Measurements from ENCODE around the gene LMCD1. TPM values are rescaled to one million over a fixed set of nuclear protein-coding genes. Genes with fewer than 3 reads are reported as not detected.

Gene LMCD1
- total and polyA plus RNA-seq, 4 experiments from 2014 or later = 0.53 to 2.2 (median 1.3) TPM

- no peak for DNase-seq
- no peak overlapping the region for H3K4me3 ChIP-seq (ENCODE audit: low read length in 2 of 2)
- no peaks in the 10 kb centered on the region for H3K9me3 ChIP-seq (ENCODE audit: control insufficient read depth in 1 of 2, low read length in 2 of 2)
- H3K4me1 Mint-ChIP-seq = no peaks in the 10 kb centered on the region
- H3K27ac Mint-ChIP-seq = no peak overlapping the region
- no peaks in the 10 kb centered on the region for H3K27me3 Mint-ChIP-seq
- no peaks in the 10 kb centered on the region for H3K36me3 Mint-ChIP-seq
- intact Hi-C loops (cut with micrococcal nuclease) = no loop called here
- no peak overlapping the region for H3K4me3 Mint-ChIP-seq
- H3K36me3 ChIP-seq (ENCODE audit: insufficient read depth, low read length) = no peaks in the 10 kb centered on the region
- POLR2A ChIA-PET (ENCODE audit: partially characterized antibody) = no interaction called here
- no peaks in the 10 kb centered on the region for H3K4me1 ChIP-seq (ENCODE audit: insufficient read depth, low read length)
- CTCF ChIA-PET (ENCODE audit: partially characterized antibody) = no interaction called here
- no peaks in the 10 kb centered on the region for H3K27me3 ChIP-seq (ENCODE audit: insufficient read depth, low read length)
- H3K9me3 Mint-ChIP-seq = no peaks in the 10 kb centered on the region
- no peak overlapping the region for H3K27ac ChIP-seq (ENCODE audit: low read depth, low read length)
These were observed 47.1 kb downstream of the LMCD1 start for GRCh38 chr3:8548502-8549275.

GRCh38 chr3:8549354-8549753 lies 47.7 kb downstream of the LMCD1 start:
- Mint-ChIP-seq H3K27ac (no peak overlapping the region), H3K9me3 (no peaks in the 10 kb centered on the region), H3K36me3 (no peaks in the 10 kb centered on the region), H3K4me3 (no peak overlapping the region), H3K27me3 (no peaks in the 10 kb centered on the region), H3K4me1 (no peaks in the 10 kb centered on the region)
- no peak for DNase-seq
- Histone ChIP-seq H3K4me3 (ENCODE audit: low read length in 2 of 2) (no peak overlapping the region), H3K9me3 (ENCODE audit: control insufficient read depth in 1 of 2, low read length in 2 of 2) (no peaks in the 10 kb centered on the region), H3K36me3 (ENCODE audit: insufficient read depth, low read length) (no peaks in the 10 kb centered on the region), H3K27ac (ENCODE audit: low read depth, low read length) (no peak overlapping the region), H3K4me1 (ENCODE audit: insufficient read depth, low read length) (no peaks in the 10 kb centered on the region), H3K27me3 (ENCODE audit: insufficient read depth, low read length) (no peaks in the 10 kb centered on the region)
- CTCF ChIA-PET (ENCODE audit: partially characterized antibody) = no interaction called here
- POLR2A ChIA-PET (ENCODE audit: partially characterized antibody) = no interaction called here
- intact Hi-C loops (cut with micrococcal nuclease) = no loop called here

- ChIA-PET CTCF (ENCODE audit: partially characterized antibody) (no interaction called here), POLR2A (ENCODE audit: partially characterized antibody) (no interaction called here)
- no peak overlapping the region for H3K4me3 ChIP-seq (ENCODE audit: low read length in 2 of 2)
- no peaks in the 10 kb centered on the region for H3K4me1 ChIP-seq (ENCODE audit: insufficient read depth, low read length)
- Mint-ChIP-seq H3K36me3 (no peaks in the 10 kb centered on the region), H3K27ac (no peak overlapping the region), H3K27me3 (no peaks in the 10 kb centered on the region), H3K9me3 (no peaks in the 10 kb centered on the region), H3K4me3 (peak overlapping the region in 1 of 8 donors; percentile 27), H3K4me1 (no peaks in the 10 kb centered on the region)
- intact Hi-C loops (cut with micrococcal nuclease) = no loop called here
- no peaks in the 10 kb centered on the region for H3K36me3 ChIP-seq (ENCODE audit: insufficient read depth, low read length)
- H3K9me3 ChIP-seq (ENCODE audit: control insufficient read depth in 1 of 2, low read length in 2 of 2) = no peaks in the 10 kb centered on the region
- no peak for DNase-seq
- no peak overlapping the region for H3K27ac ChIP-seq (ENCODE audit: low read depth, low read length)
- H3K27me3 ChIP-seq (ENCODE audit: insufficient read depth, low read length) = no peaks in the 10 kb centered on the region
These were observed 49.0 kb downstream of the LMCD1 start for GRCh38 chr3:8550611-8551010.

- CTCF ChIA-PET (ENCODE audit: partially characterized antibody) = interaction anchor here (0.8 kb wide), 1 partner anchor 11 kb away, joined by 3 read pairs; no protein-coding TSS in a partner anchor
- Histone ChIP-seq H3K27ac (ENCODE audit: low read depth, low read length) (no peak overlapping the region), H3K27me3 (ENCODE audit: insufficient read depth, low read length) (no peaks in the 10 kb centered on the region), H3K36me3 (ENCODE audit: insufficient read depth, low read length) (no peaks in the 10 kb centered on the region), H3K4me1 (ENCODE audit: insufficient read depth, low read length) (no peaks in the 10 kb centered on the region), H3K4me3 (ENCODE audit: low read length in 2 of 2) (no peak overlapping the region), H3K9me3 (ENCODE audit: control insufficient read depth in 1 of 2, low read length in 2 of 2) (no peaks in the 10 kb centered on the region)
- POLR2A ChIA-PET (ENCODE audit: partially characterized antibody) = no interaction called here
- peaks cover 0 to 2% of the 10 kb centered on the region in 2 donors for H3K27me3 Mint-ChIP-seq
- peaks cover 0 to 2% (median 0%) of the 10 kb centered on the region in 8 donors for H3K9me3 Mint-ChIP-seq
- H3K27ac Mint-ChIP-seq = no peak overlapping the region
- no peaks in the 10 kb centered on the region for H3K4me1 Mint-ChIP-seq
- no peaks in the 10 kb centered on the region for H3K36me3 Mint-ChIP-seq
- intact Hi-C loops (cut with micrococcal nuclease) = no loop called here
- no peak overlapping the region for H3K4me3 Mint-ChIP-seq
- DNase-seq = no peak
These were observed 50.7 kb downstream of the LMCD1 start for GRCh38 chr3:8552223-8552762.

- no peaks in the 10 kb centered on the region for H3K4me1 Mint-ChIP-seq
- Histone ChIP-seq H3K27ac (ENCODE audit: low read depth, low read length) (no peak overlapping the region), H3K36me3 (ENCODE audit: insufficient read depth, low read length) (no peaks in the 10 kb centered on the region), H3K4me1 (ENCODE audit: insufficient read depth, low read length) (no peaks in the 10 kb centered on the region), H3K9me3 (ENCODE audit: control insufficient read depth in 1 of 2, low read length in 2 of 2) (no peaks in the 10 kb centered on the region), H3K4me3 (ENCODE audit: low read length in 2 of 2) (no peak overlapping the region), H3K27me3 (ENCODE audit: insufficient read depth, low read length) (no peaks in the 10 kb centered on the region)
- no peaks in the 10 kb centered on the region for H3K36me3 Mint-ChIP-seq
- H3K27ac Mint-ChIP-seq = no peak overlapping the region
- ChIA-PET CTCF (ENCODE audit: partially characterized antibody) (no interaction called here), POLR2A (ENCODE audit: partially characterized antibody) (no interaction called here)
- DNase-seq = no peak
- intact Hi-C loops (cut with micrococcal nuclease) = no loop called here
- H3K9me3 Mint-ChIP-seq = peaks cover 0 to 2% (median 0%) of the 10 kb centered on the region in 8 donors
- no peak overlapping the region for H3K4me3 Mint-ChIP-seq
- peaks cover 0 to 2% of the 10 kb centered on the region in 2 donors for H3K27me3 Mint-ChIP-seq
These were observed 51.8 kb downstream of the LMCD1 start for GRCh38 chr3:8553405-8553804.

- H3K27ac ChIP-seq (ENCODE audit: low read depth, low read length) = no peak overlapping the region
- no peak overlapping the region for H3K27ac Mint-ChIP-seq
- H3K4me3 ChIP-seq (ENCODE audit: low read length in 2 of 2) = no peak overlapping the region
- CTCF ChIA-PET (ENCODE audit: partially characterized antibody) = no interaction called here
- peaks cover 0 to 2% of the 10 kb centered on the region in 2 donors for H3K27me3 Mint-ChIP-seq
- no peaks in the 10 kb centered on the region for H3K27me3 ChIP-seq (ENCODE audit: insufficient read depth, low read length)
- no peak for DNase-seq
- H3K4me1 ChIP-seq (ENCODE audit: insufficient read depth, low read length) = no peaks in the 10 kb centered on the region
- H3K4me3 Mint-ChIP-seq = no peak overlapping the region
- H3K36me3 Mint-ChIP-seq = no peaks in the 10 kb centered on the region
- intact Hi-C loops (cut with micrococcal nuclease) = no loop called here
- POLR2A ChIA-PET (ENCODE audit: partially characterized antibody) = no interaction called here
- no peaks in the 10 kb centered on the region for H3K36me3 ChIP-seq (ENCODE audit: insufficient read depth, low read length)
- H3K9me3 ChIP-seq (ENCODE audit: control insufficient read depth in 1 of 2, low read length in 2 of 2) = no peaks in the 10 kb centered on the region
- H3K9me3 Mint-ChIP-seq = peaks cover 0 to 2% (median 0%) of the 10 kb centered on the region in 8 donors
- H3K4me1 Mint-ChIP-seq = no peaks in the 10 kb centered on the region
These were observed 53.1 kb downstream of the LMCD1 start for GRCh38 chr3:8554696-8555095.

- DNase-seq = no peak
- Histone ChIP-seq H3K4me3 (ENCODE audit: low read length in 2 of 2) (no peak overlapping the region), H3K9me3 (ENCODE audit: control insufficient read depth in 1 of 2, low read length in 2 of 2) (no peaks in the 10 kb centered on the region), H3K27me3 (ENCODE audit: insufficient read depth, low read length) (no peaks in the 10 kb centered on the region), H3K27ac (ENCODE audit: low read depth, low read length) (no peak overlapping the region), H3K36me3 (ENCODE audit: insufficient read depth, low read length) (no peaks in the 10 kb centered on the region), H3K4me1 (ENCODE audit: insufficient read depth, low read length) (no peaks in the 10 kb centered on the region)
- intact Hi-C loops (cut with micrococcal nuclease) = no loop called here
- H3K4me3 Mint-ChIP-seq = no peak overlapping the region
- H3K9me3 Mint-ChIP-seq = peaks cover 0 to 2% (median 0%) of the 10 kb centered on the region in 8 donors
- H3K27ac Mint-ChIP-seq = no peak overlapping the region
- no peaks in the 10 kb centered on the region for H3K36me3 Mint-ChIP-seq
- peaks cover 0 to 3% of the 10 kb centered on the region in 2 donors for H3K27me3 Mint-ChIP-seq
- ChIA-PET POLR2A (ENCODE audit: partially characterized antibody) (no interaction called here), CTCF (ENCODE audit: partially characterized antibody) (no interaction called here)
- H3K4me1 Mint-ChIP-seq = no peaks in the 10 kb centered on the region
These were observed 53.6 kb downstream of the LMCD1 start for GRCh38 chr3:8555113-8555661.

Measured in CD4-positive, alpha-beta memory T cell (primary cell).